Smooth muscle cell of the brain vasculature (primary cell): ENCODE data around the gene HCN1.

Source experiments
- DNase-seq: peaks from one replicate; pipeline ENCODE4 v3.0.0-alpha.2; 2012; ENCODE audit warnings: low read depth, low spot score

HCN1 gene

DNA sequence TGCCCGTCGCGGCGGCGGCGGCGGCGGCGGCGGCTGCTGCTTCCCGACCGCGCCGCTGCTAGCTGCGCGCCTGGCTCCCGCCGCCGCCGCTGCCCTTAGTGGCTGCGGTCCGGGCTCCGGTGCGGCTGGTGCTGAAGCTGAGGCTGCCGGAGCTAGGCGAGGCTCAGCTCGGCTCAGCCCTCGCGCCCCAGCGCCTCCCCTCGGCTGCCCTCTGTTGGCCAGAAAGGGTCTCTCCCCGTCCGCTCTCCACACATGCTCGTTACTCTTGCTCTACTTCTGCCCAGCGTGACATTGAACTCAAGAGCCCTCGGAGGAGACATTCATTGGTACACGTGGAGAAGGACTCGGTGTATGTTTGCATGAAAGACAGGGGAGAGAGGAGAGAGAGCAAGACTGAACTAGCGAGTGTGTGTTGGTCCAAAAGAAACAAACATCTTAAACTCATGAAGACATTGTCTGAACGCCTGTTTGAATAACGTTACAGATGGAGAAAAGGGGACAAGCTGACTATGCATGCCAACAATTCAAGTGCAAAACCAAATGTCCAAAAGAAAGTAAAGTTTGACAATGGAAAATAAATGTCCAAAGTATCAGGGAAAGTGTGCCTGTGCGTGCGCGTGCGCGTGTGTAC, at the start of gene HCN1:
HCN1 (minus strand) TSS at position 175 of the 631 bp plus-strand sequence.
- DNase-seq: peak; percentile 18

DNA sequence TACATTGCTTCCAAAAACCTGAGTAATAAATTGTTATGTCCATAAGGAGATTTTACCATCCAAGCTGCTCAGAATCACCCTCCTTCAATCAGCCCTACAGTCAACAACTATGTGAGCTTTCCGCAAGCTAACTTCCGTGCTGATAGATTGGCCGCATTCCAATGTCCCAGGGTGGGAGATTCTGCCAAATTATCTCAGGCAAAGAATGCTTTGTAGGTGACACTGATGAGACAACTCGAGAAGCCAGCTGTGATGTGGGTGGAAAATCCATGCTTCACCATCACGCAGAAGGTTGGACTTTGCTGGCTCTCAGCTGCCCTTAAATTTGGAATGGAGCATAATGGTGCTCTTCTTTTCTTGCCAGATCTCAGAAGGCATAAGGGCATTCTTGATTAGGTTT, 44.9 kb upstream of the HCN1 start:
- no peak for DNase-seq

DNA sequence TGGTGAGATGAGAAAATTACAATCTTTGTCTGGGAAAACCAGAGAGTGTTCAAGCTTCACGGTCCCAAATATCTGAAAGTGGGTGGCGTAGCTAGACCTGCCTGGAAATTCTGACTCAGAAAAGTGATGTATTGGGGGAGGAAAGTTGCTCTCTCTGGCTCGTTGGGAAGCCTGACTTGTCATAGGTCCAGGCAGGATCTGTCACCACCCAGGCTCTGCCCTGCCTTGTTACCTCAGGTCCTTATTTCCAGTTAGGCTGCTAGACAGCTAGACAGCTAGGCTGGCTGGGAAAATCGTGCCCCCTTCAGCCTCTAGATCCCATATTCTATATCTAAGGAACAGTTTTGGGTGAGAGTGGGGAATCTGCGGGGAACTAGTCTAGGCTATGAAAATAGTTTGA, 41.0 kb upstream of the HCN1 start:
- no peak for DNase-seq

DNA sequence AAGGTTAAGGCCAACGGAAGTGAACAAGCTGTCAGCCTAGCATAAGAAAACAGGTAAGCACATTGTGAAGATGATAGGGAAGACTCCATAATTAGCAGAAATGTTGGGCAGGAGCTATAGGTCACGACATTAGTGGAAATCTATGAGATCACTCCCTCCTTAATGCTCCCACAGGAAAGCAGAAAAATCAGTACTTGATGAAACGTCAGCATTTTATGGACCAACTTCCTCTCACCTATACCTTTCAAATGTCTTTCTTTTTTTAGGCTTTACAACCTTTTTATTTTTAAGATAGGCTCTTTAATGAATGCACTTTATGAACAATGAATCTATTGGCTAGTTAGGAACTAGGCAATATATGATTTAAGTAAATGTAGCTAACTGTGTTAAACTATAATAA, 29.4 kb upstream of the HCN1 start:
- no peak for DNase-seq

DNA sequence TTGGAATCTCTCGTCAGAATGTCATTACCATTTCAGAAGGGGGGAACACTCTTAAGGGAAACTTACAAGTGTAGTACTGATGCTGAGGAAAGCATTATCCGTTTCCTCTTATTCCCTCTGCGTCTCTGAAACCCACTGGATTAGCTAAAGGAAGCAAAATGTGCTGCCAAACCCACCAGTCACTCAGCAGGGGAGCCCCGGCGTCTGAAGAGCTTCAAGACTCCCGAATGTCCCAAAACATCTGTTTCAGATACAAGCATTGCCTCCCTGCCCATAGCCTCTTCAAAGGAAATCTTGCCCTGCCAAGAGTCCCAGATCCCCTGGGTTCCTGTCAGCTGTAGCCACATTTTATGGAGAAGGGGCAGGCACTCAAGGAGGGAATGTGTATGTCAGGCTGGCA, 1.0 kb upstream of the HCN1 start:
- DNase-seq: no peak

DNA sequence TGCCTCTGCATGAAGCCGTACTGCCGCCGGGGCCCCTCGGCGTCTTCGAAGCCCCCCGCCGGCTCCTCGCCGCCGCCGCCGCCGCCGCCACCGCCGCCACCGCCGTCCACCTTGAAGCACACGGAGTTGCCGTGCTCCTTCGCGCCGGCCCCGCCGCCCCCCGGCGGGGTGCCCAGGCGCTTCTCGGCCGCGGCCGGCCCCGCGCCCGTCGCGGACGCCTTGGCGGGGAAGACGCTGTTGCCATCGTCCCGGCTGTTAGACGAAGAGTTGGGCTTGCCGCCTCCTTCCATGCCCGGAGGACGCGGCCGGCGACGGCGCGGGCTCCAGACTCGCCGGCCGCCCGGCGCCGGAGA, 400 bp downstream of the HCN1 start:
- DNase-seq: no peak

DNA sequence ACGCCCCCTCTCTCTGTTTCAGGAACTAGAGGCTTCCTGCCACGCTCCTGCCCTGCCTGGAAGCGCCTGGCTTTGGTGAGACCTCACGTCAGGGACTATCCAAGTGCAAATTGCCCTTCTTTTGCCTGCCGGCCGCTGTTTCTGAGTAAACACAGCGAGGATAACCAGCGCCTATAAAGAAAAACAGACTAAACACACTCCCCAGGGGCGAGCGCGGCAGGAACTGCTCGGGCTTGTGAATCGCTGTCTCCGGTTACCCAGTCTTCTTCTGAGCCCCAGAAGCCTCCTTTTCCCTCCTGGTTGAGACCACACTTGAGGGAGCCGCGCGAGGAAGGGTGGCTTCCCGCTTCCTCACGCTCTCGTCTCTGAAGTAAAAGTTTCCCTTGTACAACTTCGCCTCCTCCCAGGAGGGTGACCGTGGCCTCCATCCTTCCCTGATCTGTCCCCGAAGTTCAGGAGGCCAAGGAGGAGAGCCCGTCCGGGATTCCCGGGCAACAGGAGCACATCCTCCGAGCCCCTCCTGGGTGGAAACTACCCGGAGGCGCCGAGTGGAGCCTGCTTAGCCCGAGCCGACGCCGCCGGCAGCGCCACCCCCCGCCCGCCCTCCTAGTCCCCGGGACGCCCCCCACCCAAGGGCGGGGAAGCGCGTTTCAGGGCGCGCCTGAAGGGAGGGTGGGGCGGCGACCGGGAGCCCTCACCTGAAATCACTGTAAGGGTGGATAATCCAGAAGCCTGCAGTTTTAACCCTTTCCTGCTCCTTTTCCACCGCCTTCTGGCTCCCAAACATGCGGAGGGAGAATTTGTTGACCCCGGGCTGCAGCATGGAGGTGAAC, 993 bp downstream of the HCN1 start:
- DNase-seq: no peak

DNA sequence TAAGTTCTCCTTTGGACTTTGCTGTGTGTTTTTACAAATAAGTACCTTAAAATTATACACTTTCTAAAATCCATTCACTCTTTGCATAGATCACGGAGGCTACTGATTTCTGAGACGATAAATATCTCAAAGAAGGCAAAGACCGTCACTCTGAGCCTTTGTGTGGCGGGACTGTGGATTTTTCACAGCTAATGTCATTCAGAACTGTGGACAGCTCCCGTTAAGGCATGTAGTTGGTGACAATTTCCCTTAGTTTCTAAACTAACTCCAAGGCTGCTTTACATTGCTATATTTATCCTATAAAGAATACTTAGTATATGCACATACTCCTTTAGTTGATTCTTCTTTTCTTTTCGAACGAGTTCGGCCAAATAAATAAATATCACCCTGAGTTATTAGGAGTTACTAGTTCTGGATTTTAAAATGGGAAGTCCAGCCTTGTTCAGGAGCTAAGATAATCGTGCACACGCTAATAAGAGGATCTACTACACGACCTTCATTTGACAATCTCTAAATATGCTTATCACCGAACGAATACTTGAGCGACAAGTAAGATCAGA, 1.8 kb downstream of the HCN1 start:
- no peak for DNase-seq

DNA sequence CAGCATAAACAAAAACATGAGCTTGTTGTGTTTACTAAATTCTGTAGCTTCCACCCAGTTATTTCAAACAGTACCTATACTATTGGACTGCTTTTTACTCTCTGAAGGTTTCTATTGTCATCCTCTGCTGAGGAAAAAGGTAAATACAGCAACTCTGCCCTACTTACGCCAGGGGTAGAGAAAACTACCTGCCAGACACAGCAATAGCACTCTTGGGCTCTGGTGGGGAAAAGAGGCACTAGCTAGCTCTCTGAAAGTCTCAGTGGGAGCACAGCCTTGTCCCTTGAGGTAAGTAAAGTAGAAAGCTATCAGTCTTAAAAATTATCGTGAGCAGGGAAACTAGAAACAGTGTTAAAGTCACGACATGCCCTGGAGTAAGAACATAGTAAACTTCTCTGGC, 3.7 kb downstream of the HCN1 start:
- DNase-seq: no peak

DNA sequence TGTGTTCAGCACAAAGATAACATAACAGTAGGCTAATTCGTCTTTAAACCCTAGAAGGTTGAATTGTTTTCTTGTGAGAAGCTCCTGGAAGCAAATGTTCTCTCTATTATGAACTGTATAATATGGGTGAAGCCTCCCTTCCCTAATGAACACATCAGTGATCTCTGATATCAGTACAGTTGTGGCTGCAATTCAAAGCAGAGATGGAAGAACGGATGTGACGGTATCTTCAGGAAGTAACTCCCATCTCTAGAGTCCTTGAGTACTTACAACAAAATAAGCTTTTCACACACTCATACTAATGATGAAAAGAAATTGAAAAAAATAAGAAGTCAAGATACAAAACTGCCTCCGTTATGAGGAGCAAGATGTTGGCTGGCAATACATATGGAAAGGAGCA, 4.5 kb downstream of the HCN1 start:
- DNase-seq: no peak

DNA sequence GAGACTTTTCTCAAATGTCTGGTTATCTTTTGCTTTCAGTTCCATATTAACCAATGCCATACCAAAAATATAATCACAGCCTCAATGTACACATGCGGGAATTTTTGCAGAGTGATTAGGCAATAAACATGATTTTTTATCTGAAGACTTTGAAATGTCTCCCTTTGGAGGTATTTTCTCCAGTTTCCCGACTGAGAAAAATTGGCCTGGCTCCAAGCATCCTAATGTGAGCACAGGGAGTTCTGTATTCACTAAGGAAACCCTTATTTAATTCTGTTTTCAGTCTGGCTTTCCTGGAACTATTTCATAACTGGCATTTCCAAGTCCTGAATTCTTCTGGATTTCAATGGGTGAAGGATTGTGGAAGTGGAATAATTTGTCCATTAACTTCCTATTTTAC, 8.5 kb downstream of the HCN1 start:
- no peak for DNase-seq

DNA sequence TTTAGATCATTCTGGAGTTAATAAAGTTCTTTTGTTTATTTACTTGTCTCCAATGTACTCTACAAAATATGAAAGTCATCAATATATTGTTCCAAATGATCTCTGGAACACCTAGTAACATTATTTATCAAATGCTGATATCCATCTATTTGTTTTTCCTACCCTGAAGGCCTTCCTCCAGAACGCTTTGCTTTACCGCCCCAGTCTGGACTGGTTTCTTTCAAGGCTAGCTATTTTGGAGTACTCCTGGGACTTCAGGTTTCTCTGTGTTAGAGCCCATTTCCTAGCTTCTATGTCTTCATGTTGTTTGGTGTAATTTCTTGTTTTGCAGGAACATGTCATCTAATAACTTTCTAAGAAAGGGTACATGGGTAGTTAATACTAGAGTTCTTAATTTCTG, 9.6 kb downstream of the HCN1 start:
- no peak for DNase-seq

DNA sequence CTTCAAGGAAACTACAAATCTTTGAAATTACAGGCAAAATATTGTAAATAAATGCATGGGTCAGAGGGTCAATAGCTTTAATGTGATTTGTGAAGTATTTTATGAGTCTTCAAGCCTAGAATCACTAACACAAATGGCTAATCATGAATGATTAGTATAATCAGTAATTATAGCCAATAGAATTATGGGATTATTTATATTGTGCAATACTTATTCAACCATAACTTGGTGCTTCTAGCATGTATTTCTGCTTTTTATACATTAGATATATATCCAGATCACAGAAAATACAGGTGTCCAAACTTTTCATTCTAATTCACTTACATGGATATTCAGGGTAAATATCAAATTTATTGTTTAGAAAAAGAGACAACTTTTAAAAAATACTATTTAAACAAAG, 12.1 kb downstream of the HCN1 start:
- no peak for DNase-seq

DNA sequence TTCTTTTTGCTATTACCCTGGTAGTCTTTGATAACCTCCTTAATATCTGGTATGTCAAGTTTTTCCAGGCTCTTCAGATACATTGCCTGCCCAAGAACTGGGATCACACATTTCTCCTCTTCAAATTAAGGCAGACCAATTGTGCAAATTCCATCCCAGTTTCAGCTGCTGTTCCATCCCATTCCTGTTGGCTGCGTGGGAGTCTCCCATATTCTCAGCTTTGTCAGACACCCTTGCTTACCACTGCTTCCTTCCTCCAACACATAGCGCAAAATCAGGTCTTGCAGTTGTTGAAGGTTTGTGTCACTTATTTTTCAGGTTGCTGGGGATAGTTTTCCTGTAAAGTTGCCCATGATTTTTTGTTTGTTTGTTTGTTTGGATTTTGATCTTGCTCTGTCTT, 15.2 kb downstream of the HCN1 start:
- DNase-seq: no peak

DNA sequence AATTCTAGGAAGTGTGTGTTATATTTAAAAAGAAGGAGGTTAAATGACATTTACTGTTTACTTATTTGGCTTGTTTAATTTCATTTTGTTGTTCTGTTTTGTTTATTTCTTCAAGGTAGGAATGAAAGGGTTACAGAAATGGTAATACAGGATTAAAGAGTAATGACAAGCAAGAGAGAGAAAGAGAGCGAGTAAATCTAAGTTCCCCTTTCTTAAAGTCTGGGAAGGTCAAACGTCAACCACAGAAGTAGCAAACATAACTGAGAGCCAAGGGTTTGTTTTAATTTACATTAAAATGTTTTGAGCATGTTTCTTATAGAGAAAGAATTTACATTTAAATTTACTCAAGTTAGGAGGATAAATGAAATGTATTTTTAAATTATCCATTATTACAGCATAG, 18.7 kb downstream of the HCN1 start:
- no peak for DNase-seq

DNA sequence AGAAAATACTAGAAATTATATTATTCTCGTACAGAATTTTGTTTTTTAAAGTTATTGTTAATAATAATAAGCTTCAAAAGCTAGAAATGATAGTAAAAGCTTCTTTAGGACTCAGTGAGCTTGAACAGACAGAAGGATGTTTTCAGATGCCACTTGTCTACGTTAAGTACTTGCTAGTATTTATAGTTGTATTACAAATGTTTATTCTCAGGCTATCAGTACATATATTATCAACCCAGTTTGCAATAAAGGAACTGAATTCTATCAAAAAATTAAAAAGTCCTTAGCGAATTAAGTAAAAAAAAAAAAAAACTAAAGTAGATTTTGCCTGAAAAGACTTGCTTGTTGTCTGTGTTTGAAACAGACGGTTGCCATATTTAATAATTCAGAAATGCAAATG, 23.9 kb downstream of the HCN1 start:
- DNase-seq: no peak

DNA sequence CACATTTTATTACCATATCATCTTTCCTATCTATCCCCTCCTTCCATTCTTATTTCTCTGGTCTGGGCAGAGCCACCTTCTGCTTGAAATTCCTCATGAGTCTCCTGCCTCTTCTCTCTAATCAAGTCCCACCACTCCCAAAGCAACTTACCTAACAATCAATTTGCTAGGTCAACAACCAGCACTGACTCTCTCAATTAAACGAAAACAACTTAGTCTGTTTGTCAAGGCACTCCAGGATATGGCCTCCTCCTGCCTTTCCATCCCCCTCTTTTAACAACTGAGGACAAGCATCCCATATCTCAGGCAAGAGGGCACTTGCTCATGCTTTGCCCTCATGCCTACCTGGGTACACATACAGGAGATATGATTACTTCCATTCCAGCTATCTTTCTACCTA, 47.4 kb downstream of the HCN1 start:
- DNase-seq: no peak

DNA sequence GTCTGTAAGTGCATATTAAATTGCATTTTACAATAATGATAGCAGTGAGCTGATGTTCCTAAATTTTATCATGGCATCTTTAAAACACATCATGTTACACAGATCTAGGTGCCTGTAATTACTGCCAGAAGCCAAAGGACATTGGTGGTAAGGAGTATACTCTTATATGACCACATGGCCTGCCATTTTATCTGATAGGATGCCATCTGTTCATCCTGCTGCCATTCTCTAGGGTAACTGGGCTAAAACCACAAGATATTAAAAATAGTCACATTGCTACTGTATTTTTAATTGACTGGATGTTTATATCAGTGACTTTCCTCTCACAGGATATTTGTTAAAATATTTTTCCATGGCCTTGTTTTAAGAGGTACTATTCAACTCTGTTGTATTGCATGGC, 53.1 kb downstream of the HCN1 start:
- DNase-seq: no peak

DNA sequence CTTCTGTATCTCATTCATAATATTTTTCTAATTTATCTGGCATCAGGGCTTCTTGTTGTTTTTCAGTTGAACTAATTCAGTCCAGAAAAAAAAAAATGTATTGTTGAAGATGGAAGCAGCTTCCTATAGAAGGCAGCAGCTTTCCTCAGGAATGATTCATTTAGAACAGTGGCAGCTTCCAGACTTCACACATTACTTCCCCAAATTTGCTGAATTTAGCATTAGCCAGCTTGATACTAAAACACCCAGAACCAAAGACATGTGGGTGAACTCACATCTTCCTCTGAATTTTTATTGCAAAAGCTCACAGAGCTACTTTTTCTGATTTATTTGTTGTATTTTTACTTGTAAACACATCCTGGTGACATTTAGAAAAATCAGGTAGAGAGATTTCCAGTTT, 53.8 kb downstream of the HCN1 start:
- DNase-seq: no peak

DNA sequence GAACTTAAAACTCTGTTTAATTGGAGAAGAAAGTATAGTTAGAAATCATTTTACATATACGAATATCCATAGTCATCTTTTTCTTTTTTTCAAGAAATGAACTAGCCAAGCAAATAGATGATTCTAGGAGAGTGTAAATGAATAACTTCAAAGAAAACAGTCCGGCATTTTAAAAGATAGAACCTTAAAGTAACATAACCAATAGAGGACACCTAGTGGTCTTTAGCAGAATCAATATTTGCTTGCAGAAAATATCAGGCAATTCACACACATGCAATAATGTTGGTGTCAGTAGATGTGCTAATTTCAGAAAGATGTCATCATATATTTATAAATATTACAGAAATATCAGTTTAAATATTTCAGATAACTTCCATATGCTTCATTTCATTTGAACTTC, 57.1 kb downstream of the HCN1 start:
- DNase-seq: no peak

DNA sequence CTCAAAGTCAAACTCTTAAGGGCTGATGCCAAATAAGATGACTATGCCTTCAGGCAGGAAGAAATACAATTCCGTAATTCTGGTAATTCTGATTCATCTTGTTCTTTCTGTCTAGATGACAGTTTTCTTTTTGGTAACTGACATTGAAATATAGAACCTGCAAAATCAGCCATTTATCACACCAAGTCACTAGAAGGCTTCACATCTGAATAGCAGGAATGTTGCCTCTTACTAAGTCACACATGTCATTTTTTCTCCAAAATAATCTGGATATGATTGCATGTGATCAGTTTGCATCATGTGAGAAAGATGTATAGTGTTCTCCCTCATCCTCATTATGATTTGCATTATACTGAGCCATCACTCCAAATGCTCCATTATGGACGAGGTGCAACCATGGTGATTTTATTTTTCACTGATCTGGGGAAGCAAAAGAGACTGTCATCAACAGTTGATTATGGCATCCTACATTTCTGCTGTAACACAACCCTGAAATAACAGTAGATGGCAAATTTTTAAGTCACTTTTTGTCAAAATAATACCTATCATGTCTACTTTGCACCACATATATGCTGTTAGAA, 69.0 kb downstream of the HCN1 start:
- no peak for DNase-seq

DNA sequence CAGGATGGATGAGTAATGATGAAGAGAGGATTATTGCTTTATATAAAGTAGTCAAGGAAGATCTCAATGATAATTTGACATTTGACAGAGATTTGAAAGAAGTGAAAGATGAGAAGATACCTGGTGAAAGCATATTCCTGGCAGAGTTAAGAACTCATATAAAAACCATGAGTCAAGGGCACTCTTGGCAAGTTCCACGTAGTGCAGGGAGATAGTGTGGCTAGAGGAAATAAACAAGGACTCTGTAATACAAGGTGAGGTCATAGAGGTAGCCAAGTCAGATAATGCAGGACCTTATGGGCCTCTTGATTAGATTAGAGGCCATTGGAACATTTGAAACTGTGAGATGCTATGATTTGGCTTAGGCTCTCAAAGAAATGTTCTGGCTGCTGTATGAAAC, 72.3 kb downstream of the HCN1 start:
- DNase-seq: no peak

DNA sequence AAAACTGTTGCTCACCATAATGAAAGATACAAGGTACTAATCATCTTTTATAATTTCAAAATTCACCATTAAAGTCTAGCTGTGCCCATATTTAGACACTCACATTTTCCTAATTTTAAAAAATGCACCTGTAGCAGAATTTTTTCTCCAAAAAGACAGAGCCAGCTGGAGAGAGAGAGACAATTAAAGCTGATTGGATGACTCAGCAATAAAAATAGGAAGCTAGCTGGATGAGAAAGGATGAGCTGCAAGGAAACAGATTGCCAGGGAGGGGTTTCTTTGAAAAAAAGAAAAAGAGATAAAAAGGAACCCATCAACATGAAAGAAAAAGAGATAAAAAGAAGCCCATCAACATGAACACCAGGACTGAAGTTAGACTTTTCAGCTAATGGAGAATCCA, 73.8 kb downstream of the HCN1 start:
- DNase-seq: no peak
